IPS DF 19.7 (cell line): ENCODE data around the gene NDUFV2.
"Not testable (repeated sequence)": the region's sequence is repeated elsewhere in the genome, so short reads cannot be mapped to it uniquely, and the experiment has no call there.

ENCODE experiments used
- DNase-seq: peaks from one replicate; pipeline ENCODE4 v3.0.0-alpha.2; 2013; ENCODE audit warnings: low read depth, low spot score

The NDUFV2 gene

GRCh38 chr18:9090578-9090977 is 11.9 kb upstream of the NDUFV2 start:
- no peak for DNase-seq

DNA sequence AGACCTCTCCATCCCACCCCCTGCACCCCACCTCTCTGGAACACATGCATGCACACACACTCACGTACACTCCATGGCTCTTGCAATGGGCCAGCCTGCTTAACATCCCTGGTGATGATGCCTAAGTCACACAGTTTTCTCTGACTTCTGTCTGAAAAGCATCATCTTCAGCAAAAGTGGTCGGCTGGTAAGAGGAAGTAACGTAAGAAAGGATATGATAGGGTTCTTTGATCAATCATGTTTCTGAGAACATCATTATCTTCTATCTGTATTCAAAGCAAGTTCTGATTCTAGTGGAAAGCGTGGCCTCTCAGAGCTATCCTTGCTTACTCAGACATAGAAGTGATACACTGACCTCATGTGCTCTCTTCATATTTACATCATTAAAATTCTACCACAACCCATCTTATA is 11.4 kb upstream of the NDUFV2 start:
- DNase-seq = no peak

- no peak for DNase-seq
These were observed 9.8 kb upstream of the NDUFV2 start for GRCh38 chr18:9092665-9093064.

DNA sequence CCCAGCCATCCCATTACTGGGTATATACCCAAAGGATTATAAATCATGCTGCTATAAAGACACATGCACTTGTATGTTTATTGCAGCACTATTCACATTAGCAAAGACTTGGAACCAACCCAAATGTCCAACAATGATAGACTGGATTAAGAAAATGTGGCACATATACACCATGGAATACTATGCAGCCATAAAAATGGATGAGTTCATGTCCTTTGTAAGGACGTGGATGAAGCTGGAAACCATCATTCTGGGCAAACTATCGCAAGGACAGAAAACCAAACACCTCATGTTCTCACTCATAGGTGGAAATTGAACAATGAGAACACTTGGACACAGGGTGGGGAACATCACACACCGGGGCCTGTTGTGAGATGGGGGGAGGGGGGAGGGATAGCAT is 9.4 kb upstream of the NDUFV2 start:
- DNase-seq = not testable (repeated sequence)

- no peak for DNase-seq
These were observed 7.9 kb upstream of the NDUFV2 start for GRCh38 chr18:9094307-9095226.

- no peak for DNase-seq
These were observed 7.0 kb upstream of the NDUFV2 start for GRCh38 chr18:9095297-9096006.

DNA sequence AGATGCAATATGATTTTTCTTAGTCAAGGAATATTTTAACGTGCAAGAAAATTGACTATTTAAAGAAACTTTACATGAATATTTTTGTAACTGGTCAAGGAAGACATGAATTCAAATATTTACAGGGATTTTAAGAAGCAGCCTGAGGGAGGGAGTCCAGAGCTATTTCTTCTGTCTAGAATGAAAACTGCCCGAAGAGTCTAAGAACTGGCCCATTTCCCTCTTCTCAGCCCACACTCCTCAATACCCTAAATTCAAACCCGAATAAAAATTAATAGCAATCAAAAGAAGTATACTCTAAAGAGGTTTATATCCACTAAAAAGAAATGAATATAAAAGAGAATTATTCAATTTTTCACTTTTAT is 6.5 kb upstream of the NDUFV2 start:
- no peak for DNase-seq

- DNase-seq = no peak
These were observed 5.8 kb upstream of the NDUFV2 start for GRCh38 chr18:9096685-9097084.

GRCh38 chr18:9097349-9097748 is 5.2 kb upstream of the NDUFV2 start:
- no peak for DNase-seq

- DNase-seq = no peak
These were observed 1.7 kb upstream of the NDUFV2 start for GRCh38 chr18:9100796-9101195.

DNA sequence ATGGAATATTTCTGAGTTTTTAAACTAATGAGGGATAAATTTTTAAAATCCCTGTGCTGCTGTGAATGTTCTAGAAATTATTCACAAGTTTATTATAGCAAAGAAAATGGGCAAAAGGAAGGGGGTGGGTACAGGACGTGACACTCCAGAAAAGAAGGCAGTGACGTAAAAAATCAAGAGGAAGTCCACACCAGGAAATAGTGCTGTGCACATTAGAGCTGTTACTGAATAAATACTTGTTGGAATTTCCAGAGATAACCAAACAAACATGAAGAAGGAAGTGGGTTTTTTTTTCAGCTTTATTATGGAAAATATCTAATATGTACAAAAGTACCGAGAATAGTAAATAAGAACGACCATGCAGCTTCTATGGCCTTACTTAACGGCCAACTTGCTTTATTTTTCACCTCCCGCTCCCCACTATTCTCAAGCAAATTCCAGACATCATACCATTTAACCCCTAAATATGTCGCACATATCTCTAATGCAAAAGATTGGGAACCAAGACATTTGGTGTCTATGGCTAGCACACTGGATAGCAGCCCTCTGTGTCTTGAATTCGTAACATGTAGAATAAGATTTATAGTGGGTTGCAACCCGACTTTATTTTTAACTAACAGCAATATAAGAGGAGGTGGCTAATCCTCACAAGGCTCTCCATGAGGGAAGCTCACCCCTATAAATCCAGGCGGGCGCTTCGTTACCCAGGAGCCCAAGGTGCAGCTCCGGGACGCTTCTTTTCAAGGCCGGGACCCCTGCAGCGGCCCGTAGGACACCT is 580 bp upstream of the NDUFV2 start:
- no peak for DNase-seq

DNA sequence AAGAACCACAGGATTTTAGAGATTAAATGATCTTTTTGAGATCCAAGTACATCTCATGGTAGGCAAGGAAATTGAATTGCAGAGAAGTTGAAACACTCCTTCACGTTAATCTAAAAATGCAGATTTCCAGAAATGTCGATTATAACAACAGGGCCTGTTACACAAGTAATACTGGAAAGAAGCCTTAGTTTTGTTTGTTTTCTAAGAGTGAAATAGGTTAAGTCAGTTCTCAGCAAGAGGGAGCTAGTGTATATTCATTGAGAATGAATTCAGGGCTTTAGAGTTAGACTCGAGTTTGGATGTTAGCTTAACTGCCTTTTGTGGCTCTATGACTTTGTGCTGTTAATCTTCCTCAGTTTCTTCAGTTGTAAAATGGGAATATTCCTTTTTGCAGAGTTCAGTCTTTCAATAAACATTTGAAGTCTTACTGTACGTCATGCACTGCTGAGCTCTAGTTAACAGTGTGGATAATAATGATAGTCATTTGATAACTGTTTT is 926 bp downstream of the NDUFV2 start:
- no peak for DNase-seq

DNA sequence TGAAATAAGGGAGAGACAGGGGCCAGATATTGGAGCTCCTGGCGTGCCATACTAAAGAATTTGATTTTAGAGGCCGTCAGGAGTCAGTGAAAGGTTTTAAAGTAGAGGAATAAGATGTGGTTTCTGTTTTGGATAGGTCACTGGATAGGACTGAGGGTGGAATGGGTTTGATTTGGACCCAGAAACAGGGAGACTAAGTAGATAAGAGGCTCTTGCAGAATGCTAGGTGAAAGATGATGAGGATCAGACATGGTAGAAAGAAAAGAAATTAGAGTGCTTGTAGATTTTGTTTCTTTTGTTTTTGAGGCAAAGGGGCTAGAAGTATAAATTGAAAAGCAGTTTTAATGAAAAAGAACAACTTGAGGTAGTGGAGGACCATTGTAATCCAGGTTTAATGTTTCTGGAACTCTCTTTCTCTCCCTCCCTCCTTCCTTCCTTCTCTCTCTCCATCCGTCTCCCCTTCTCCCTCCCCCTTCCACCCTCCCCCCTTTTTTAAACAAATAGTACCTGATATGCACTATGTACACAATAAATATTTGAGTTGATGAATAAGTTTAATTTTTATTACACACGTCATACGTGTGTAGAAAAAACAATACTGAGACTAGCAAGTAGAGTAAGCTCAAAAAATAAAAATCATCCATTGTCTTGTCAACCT is 1.9 kb downstream of the NDUFV2 start:
- DNase-seq = no peak

- no peak for DNase-seq
These were observed 2.9 kb downstream of the NDUFV2 start for GRCh38 chr18:9105420-9105819.

- DNase-seq = no peak
These were observed 3.6 kb downstream of the NDUFV2 start for GRCh38 chr18:9106094-9106493.

- DNase-seq = no peak
These were observed 4.5 kb downstream of the NDUFV2 start for GRCh38 chr18:9106800-9107584.

- DNase-seq = no peak
These were observed 6.4 kb downstream of the NDUFV2 start for GRCh38 chr18:9108911-9109310.

DNA sequence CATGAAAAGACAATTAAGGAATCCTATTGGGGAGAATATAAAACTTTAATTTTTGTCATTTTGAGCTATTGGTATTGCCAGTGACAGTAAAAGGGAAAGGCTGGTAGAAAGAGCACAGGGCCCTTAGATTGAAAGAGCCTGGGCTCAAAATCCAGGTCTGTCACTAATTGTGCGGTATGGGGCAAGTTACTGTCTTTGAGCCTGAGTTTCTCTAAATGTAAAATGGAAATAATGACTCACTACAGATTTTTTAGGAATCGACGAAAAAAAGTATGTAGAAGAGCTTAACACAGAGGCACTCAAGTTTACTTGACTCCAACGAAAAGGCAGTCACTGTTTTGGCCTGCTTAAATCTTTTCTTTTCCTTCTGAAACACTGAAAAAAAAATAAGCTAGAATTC is 7.0 kb downstream of the NDUFV2 start:
- DNase-seq = no peak

DNA sequence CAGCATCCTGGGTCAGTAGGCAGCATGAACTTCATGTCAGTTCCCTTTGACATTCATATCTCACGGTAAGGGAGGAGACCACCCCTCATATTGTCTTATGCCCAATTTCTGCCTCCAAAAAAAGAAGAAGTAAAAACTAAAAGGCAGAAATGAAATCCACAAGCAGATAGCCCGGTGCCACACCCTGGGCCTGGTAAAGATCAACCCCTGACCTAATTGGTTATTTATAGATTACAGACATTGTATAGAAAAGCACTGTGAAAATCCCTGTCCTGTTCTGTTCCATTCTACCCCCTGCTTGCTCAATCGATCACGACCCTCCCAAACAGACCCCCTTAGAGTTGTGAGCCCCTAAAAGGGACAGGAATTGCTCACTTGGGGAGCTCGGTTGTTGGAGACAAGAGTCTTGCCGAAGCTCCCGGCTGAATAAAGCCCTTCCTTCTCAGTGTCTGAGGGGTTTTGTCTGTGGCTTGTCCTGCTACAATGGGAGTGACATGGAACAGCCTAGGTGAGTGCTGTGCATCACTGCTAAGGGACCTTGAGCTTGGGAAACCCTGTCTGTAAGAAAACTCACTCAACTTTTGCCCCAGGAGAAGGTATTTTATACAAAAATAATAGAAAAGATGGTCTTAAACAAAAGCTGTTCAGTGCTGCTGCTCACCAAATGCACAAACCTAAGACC is 11.1 kb downstream of the NDUFV2 start:
- DNase-seq = no peak

DNA sequence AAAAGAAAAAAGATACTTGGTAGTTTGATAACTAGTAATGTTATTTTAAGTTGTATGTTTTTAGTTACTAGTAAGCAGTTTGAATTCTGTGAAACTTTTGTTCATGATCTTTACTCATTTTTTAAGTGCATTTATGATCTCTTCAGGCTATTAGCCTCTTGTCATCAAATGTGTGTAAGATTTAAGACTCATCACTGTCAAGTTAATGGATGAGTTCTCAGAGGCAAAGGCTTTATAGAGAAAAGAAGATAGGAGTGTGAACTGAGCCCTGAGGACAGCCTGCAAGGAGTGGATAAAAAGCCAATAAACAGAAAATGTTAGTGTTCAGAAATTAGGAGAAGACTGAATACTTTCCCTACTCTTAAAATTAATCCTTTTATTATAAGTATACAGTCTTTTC is 13.5 kb downstream of the NDUFV2 start:
- no peak for DNase-seq
